BJ (cell line): ENCODE results near the gene MAPK7. TPM values are rescaled to one million over a fixed set of nuclear protein-coding genes. Genes with fewer than 3 reads are reported as not detected.

ENCODE experiments used
- CTCF ChIA-PET: fragments of 350-600 bp; formaldehyde crosslinking; extraction: SDS; loops from one replicate; lab custom pipeline; 2021; ENCODE audit warnings: antibody characterized with exemption, inconsistent platforms; lab: Yijun Ruan, JAX
- POLR2A ChIA-PET: fragments of 300-600 bp; sonication (Branson Sonifier 250); formaldehyde crosslinking; extraction: SDS; loops from one replicate; lab custom pipeline; 2021; ENCODE audit warnings: antibody characterized with exemption; lab: Charles Lee
- DNase-seq: peaks from one replicate; pipeline ENCODE4 v3.0.0-alpha.2; 2011; ENCODE audit warnings: low read depth
- H3K27me3 ChIP-seq: 2 replicates; pipeline ENCODE4 v1.6.0; 2011; ENCODE audit warnings: low read length; ENCODE audit not compliant: control insufficient read depth, insufficient read depth
- H3K36me3 ChIP-seq: 2 replicates; pipeline ENCODE4 v1.5.1; 2011; ENCODE audit warnings: low read length; ENCODE audit not compliant: control insufficient read depth, insufficient read depth
- H3K4me3 ChIP-seq: 2 replicates; pipeline ENCODE4 v1.5.1; 2011; ENCODE audit warnings: low read depth, mild to moderate bottlenecking, control low read depth, low read length
- polyA plus RNA-seq: library from polyadenylated mRNA; depleted of rRNA; stranded (reverse); fragments of >200 nt; gene quantifications from 2 replicates; pipeline ENCODE4 v1.2.3, GENCODE V29; 2011
- TF ChIP-seq, protein P1 (sequence below): IDR thresholded peaks from 2 replicates; pipeline ENCODE4 v1.5.1; 2011; ENCODE audit warnings: low read depth, mild to moderate bottlenecking, control low read depth, inconsistent platforms, low read length, moderate library complexity; ENCODE audit not compliant: insufficient read depth

MAPK7 gene
- polyA plus RNA-seq, 1 experiment, result 10.7 TPM

GRCh38 chr17:19417611-19418010, 39.3 kb downstream of the MAPK7 start:
- ChIA-PET CTCF (interaction anchor here (0.9 to 1.2 kb wide), 3 partner anchors 8 to 29 kb away, joined by 3 to 4 read pairs (median 4); no protein-coding TSS in a partner anchor), POLR2A (interaction anchor here (0.6 kb wide), 1 partner anchor 332 kb away, joined by 3 read pairs; no protein-coding TSS in a partner anchor)
- TF ChIP-seq, protein P1, sequence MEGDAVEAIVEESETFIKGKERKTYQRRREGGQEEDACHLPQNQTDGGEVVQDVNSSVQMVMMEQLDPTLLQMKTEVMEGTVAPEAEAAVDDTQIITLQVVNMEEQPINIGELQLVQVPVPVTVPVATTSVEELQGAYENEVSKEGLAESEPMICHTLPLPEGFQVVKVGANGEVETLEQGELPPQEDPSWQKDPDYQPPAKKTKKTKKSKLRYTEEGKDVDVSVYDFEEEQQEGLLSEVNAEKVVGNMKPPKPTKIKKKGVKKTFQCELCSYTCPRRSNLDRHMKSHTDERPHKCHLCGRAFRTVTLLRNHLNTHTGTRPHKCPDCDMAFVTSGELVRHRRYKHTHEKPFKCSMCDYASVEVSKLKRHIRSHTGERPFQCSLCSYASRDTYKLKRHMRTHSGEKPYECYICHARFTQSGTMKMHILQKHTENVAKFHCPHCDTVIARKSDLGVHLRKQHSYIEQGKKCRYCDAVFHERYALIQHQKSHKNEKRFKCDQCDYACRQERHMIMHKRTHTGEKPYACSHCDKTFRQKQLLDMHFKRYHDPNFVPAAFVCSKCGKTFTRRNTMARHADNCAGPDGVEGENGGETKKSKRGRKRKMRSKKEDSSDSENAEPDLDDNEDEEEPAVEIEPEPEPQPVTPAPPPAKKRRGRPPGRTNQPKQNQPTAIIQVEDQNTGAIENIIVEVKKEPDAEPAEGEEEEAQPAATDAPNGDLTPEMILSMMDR, result no peak
- H3K4me3 ChIP-seq, result no peak overlapping the region
- H3K27me3 ChIP-seq, result no peaks in the 10 kb centered on the region
- H3K36me3 ChIP-seq, result no peaks in the 10 kb centered on the region
- DNase-seq, result no peak

- ChIA-PET POLR2A (no interaction called here), CTCF (interaction anchor here (0.6 to 1.2 kb wide), 4 partner anchors 9 to 32 kb away, joined by 3 to 4 read pairs (median 4); no protein-coding TSS in a partner anchor)
- H3K27me3 ChIP-seq, result no peaks in the 10 kb centered on the region
- peak; percentile 15 for DNase-seq
- H3K4me3 ChIP-seq, result no peak overlapping the region
- H3K36me3 ChIP-seq, result no peaks in the 10 kb centered on the region
- TF ChIP-seq, protein P1, result no peak
Observed at GRCh38 chr17:19418251-19418992, 40.1 kb downstream of the MAPK7 start.

- TF ChIP-seq, protein P1, result no peak
- ChIA-PET POLR2A (no interaction called here), CTCF (no interaction called here)
- DNase-seq, result no peak
- H3K27me3 ChIP-seq, result no peaks in the 10 kb centered on the region
- no peak overlapping the region for H3K4me3 ChIP-seq
- no peaks in the 10 kb centered on the region for H3K36me3 ChIP-seq
Observed at GRCh38 chr17:19421219-19421618, 42.9 kb downstream of the MAPK7 start.

GRCh38 chr17:19421926-19422325, 43.6 kb downstream of the MAPK7 start:
- TF ChIP-seq, protein P1, result no peak
- Histone ChIP-seq H3K4me3 (no peak overlapping the region), H3K27me3 (no peaks in the 10 kb centered on the region), H3K36me3 (no peaks in the 10 kb centered on the region)
- no peak for DNase-seq
- ChIA-PET CTCF (no interaction called here), POLR2A (no interaction called here)

DNA sequence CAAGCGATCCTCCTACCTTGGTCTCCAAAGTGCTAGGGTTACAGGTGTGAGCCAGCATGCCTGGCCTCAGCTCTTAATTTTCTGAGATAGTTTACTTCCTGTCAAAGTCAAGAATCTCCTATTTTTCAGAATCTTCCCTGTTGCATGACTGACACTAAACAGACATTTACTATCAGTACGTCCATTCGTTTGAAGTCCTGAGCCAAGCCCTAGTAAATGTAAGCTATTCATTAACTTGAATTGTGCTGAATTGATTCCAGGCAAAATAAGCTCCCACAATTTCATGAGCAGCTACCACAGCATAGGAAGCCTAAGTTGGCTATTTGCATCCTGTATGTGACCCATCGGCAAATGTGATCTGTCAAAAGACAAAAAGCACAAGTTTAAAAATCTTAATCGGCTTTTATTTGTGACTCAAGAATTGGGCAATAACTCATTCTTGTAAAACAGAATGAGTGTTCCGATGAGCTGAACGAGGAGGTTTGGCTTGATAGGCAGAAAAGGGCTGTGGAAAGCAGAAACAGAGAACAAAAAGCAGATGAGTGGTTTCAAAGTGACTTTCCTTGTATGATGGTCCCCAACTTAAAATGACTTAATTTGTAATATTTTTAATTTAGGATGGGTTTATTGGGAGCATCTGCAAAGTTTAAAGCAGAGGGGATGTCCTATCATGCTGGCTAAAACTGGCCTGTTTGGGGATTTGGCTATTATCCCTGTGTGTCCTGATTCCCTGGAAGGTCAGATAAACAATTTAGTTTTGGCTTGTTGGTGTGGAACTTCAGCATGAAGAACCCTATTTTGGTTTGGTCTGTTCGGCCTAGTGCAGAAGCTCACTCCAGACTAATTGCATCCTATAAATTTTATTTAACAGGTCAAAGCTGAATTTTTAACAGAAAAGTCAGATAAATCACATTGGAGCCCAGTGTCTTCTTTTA, 46.9 kb downstream of the MAPK7 start:
- H3K27me3 ChIP-seq, result no peaks in the 10 kb centered on the region
- POLR2A ChIA-PET, result no interaction called here
- TF ChIP-seq, protein P1, result no peak
- DNase-seq, result no peak
- no peak overlapping the region for H3K4me3 ChIP-seq
- CTCF ChIA-PET, result interaction anchor here (0.9 to 2.2 kb wide), 4 partner anchors 9 to 62 kb away, joined by 3 to 9 read pairs (median 6); partner anchors contain the start of gene B9D1
- H3K36me3 ChIP-seq, result no peaks in the 10 kb centered on the region
